Mesodermal cell (in vitro differentiated cells): ENCODE data around the gene DRGX.

ENCODE experiments used
- H3K27ac ChIP-seq: 2 replicates; pipeline ENCODE4 v1.7.0; 2013; ENCODE audit warnings: mild to moderate bottlenecking, low read depth, low read length, moderate library complexity; ENCODE audit not compliant: severe bottlenecking
- H3K36me3 ChIP-seq: 2 replicates; pipeline ENCODE4 v1.7.1; 2013; ENCODE audit warnings: mild to moderate bottlenecking, low read length, moderate library complexity; ENCODE audit not compliant: control insufficient read depth, insufficient read depth
- H3K4me1 ChIP-seq: one replicate; pipeline ENCODE4 v1.7.1; 2013; ENCODE audit warnings: mild to moderate bottlenecking, low read length; ENCODE audit not compliant: insufficient read depth, control insufficient read depth, poor library complexity, severe bottlenecking
- H3K4me3 ChIP-seq: 2 replicates; pipeline ENCODE4 v1.7.0; 2013; ENCODE audit warnings: low read length, control low read depth, mild to moderate bottlenecking; ENCODE audit not compliant: insufficient read depth, poor library complexity, severe bottlenecking; ENCODE audit errors: extremely low read depth
- H3K9me3 ChIP-seq: 2 replicates; pipeline ENCODE4 v1.7.1; 2013; ENCODE audit warnings: mild to moderate bottlenecking, low read length, moderate library complexity; ENCODE audit not compliant: control insufficient read depth
- WGBS, 2 experiments: methylation state at CpG; one replicate each; pipeline ENCODE4 v1.1.5; 2013; ENCODE audit warnings: missing lambda C conversion rate in 2 of 2; ENCODE audit not compliant: insufficient coverage in 2 of 2; 5-methylcytosine and 5-hydroxymethylcytosine counted together

The DRGX gene

GRCh38 chr10:49314806-49315205 lies 81.1 kb downstream of the DRGX start:
- H3K4me1 ChIP-seq = no peaks in the 10 kb centered on the region
- 80 to 90% methylated on average over 1 to 3 of the region's 5 CpGs for WGBS, 2 experiments
- H3K27ac ChIP-seq = no peak overlapping the region

More at GRCh38 chr10:49314806-49315205, 81.1 kb downstream of the DRGX start:
- Histone ChIP-seq H3K36me3 (no peaks in the 10 kb centered on the region), H3K9me3 (no peaks in the 10 kb centered on the region), H3K4me3 (no peak overlapping the region)
